DMS153 (cell line): Measurements from ENCODE around the gene JARID2.
A peak's percentile ranks its signal among the peaks of the same experiment; 100 is the strongest.

Experiments
- DNase-seq: peaks from one replicate; lab custom pipeline; 2025; lab: John Stamatoyannopoulos, UW

Gene JARID2

DNA sequence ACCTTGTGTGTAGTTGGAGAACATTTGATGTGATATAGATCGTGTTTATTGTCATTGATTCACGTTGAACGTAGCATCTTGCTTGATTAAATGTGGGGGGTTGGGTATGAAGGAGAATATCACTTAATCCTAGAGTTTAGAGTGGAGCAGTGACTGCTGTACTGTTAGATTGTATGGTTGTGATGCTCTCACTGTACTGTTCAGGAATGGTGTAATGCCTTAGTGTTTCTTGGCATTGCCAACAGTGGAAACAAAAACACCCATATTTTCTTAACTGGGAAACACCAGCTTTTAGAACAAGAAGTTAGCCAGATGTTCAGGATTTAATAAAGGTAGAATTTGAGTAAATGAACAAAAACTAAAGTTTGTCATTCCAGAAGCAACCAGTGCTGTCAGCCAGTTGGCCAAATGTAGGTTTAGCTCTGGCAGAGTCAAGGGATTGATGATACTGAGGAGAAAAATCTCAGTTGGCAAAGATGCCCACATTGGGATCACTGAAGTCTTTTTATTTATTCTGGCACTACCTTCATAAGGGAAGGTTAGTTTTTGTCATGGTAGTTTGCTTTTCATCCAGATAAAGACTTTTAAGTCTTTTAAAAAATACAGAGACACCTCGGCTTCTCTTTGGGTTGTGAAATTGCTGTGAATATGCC lies 129.9 kb downstream of the JARID2 start:
- DNase-seq = no peak

DNA sequence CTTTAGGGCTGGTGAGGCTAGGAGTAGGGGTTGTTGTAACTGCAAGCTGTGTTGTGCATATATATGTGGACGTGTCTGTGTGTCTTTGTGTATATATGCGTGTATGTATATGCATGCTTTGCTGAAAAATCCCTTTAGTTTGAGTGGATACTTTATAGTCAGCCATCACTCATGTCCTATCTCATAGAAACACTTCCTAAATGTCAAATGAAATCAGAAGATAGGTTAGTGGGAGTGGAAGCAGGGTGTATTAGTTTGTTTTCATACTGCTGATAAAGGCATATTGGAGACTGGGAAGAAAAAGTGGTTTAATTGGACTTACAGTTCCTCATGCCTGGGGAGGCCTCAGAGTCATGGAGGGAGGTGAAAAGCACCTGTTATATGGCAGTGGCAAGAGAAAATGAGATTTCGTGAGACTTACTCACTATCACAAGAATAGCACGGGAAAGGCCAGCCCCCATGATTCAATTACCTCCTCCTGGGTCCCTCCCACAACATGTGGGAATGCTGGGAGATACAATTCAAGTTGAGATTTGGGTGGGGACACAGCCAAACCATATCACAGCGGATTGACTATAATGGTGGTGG lies 131.1 kb downstream of the JARID2 start:
- DNase-seq = no peak

DNA sequence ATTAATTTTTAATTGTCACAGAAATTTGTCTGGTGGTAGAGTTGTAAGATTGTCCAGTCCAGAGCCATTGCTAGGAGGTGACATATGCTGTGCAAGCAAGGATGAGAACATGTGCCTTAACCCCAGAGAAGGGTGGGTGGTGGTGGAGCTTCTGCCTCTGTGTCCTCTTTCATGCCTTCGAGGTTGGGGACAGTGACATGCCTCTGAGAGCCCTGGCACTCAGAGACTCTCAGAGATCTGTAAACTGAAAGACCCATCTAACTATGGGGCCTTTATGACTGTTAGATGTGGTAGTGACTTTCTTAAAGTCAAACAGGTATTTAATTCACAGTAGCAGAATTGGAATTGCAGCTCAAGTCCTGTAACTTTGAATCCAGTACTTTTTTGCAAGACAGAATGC lies 132.4 kb downstream of the JARID2 start:
- no peak for DNase-seq

DNA sequence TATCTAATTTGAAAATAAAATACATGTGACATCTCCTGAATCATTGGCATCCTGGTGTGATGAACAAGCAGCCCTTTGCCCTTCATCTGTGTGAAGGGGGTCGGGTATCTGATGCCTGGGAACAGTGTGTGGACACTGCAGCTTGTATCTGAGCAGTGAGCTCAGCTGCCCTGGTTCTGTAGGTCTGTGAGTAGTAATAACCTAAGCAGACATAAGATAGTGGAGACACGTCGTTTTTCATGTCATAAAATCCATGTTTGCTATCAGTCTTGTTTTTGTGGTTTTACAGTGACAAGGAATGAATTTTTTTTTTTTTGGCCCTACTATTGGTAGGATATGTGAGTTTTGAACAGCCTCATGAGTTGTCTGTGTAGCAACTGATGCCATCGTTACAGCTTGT lies 133.0 kb downstream of the JARID2 start:
- no peak for DNase-seq

DNA sequence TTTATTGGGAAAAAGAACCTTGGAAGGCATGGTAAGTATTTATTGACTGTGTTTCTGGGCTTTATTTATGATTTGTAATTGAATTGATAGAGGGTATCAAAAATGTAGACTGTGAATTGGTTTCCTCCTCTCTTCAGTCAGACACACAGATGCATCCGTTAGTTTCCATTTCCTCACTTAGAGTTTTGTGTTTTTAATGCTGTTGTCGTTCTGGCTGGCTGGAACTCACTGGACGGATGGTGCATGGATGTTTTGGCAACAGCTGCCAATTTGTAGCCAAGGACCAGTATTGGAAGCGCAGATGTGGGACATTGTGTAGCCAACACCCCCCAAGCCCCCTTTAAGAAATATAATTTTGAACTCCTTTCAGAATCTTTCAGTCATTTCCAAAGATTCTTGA lies 134.5 kb downstream of the JARID2 start:
- DNase-seq = no peak

DNA sequence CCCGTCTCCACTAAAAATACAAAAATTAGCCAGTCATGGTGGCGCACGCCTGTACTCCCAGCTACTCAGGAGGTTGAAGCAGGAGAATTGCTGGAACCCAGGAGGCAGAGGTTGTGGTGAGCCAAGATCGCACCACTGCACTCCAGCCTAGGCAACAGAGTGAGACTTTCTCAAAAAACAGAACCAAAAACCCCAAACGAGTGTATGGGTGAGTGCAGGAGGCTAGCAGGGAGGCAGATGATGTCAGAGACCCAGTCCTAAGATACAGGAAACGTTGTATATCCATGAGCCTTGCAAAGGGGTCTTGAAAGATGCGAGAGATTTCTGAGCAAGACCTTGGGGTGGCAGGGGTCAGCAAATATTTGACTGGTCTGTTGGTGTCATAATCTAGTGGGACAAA lies 136.2 kb downstream of the JARID2 start:
- no peak for DNase-seq

DNA sequence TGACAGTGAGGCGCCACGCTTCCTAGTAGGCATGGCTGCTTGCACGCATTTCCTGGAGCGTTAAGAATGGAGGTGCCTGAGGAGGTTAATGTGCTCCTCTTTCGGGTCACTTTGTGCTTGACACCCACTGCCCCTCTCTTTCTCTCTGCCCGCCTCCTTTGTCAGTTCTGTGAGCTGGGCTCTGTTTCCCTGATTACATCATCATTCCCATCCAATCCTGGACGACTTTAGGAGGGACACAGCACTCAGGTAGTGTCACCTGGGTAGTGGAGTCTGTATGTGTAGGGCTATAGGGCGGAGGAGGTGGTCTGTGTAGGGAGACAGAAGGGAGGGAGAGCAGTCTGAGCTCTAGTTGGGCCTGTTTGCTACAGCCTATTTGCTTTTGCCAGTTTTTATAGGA lies 136.8 kb downstream of the JARID2 start:
- no peak for DNase-seq

DNA sequence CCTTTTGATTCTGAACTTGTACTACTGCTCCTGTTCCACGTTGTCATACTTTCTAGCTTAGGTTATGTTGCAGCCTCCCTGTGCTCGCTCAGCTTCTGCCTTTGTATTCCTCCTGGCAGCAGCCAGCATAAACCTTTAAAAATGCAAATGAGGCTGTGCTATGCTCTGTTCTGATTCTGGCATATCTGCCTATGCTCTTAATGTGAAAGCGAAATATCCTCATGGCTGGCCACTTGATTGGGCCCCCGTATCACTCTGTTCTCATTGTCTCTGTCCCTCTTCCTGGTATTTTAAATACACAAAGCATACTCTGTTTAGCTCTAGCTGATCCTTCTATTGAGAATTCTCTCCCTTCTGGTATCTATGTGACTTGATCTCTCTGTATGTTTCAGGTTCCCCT lies 139.0 kb downstream of the JARID2 start:
- peak; percentile 54 for DNase-seq

DNA sequence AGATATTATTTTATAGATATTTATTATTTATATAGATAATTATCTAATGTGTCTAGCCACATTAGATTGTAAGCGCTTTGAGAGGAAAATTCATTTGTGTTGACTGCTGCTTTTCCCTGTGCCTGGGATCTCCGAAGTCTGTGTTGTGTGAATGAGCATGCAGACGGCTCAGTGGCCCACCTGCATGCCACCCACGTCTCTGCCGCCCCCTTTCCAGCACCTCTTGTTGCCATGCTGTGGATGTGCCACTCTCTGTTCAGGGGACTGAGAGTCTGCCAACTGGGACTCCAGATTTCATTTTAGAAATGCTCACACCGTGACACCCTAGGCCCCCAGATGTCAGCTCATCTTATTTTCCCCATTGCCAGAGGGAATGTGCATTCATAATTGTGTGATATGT lies 139.7 kb downstream of the JARID2 start:
- no peak for DNase-seq

DNA sequence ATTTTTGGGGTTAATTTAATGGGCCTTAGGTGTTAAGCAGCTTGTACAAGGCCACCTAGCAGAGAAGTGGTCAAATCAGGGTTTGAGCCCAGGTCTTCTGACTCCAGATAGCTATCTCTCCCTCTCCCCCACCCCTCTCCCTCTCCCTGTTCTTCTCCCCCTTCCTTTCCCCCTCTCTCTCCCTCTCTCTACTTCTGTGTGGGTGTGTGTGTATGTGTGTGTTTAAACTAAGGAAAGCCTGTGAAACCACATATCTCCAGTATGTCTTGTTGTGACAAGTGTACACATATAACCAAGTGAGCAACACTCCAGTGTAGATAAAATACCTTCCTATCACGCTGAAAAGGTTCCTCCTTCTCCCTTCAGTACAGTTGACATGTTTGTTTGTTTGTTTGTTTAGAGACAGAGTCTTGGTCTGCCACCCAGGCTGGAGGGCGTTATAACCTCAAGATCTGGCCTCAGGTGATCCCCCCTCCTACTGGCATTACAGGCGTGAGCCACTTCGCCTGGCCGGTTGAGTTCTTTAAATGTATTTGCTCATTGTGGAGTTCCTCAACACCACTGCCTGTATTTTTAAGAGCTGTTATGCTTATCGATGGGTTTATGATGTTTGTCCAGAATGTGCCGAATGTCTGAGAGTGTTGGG lies 140.4 kb downstream of the JARID2 start:
- DNase-seq = no peak

DNA sequence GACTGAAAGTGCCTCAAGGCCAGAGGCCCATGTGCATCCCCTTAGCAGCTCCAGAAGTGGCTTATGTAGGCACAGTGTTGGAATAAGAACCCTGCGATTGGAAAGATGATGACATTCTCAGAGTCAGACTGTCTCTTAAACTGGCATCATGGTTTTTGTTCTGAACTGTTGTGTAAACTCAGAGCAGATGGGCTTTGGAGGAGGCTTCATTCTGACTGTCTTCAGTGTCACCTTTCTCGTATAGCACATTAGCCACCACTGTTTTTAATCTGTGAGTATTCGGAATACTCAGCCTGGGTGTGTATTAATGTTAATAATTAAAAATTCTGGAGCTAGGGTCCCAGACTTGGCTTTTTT lies 140.9 kb downstream of the JARID2 start:
- no peak for DNase-seq

DNA sequence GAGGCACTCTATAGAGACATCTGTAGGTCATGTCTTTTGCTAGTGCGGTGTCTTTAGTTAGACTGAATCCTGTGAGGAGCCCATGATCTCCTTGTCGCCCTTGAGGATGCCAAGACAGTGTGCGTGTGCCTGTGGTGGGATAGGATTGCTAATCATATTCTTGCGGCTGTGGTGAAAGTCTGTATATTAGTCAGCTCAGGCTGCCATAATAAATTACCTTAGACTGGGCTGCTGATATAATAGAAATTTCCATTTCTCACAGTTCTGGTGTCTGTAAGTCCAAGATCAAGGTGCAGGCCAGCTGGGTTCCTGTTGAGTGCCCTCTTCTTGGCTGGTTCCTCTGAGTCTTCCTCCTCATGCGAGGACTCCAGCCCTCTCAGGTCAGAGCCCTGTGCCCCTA lies 141.2 kb downstream of the JARID2 start:
- no peak for DNase-seq

DNA sequence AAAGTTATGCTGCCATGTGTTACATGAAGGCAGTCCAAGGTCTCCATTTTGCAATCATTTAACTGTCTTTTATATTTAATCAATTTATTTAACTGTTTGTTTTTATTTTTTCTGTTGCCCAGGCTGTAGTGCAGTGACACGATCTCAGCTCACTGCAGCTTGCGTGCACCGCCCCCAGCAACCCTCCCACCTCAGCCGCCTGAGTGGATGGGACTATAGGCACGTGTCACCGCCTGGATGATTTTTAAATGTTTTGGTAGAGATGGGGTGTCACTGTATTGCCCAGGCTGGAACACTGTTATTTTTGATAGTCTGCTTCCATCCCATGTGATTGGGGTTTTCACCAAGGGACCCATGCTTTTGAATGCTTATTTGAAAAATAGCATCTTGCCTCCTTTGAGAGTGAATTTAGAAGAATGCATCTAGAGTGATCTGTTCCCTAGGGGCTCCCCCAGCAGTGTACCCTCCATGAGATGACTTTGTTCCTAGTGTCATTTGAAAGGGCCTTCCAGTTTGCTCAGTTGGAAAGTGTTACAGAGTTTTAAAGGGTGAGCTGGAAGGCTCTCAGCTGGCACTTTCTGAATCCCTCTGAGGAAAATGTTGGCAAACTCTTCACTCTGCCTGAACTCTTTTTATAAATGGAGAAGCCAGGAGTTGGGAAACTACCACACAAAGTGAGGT lies 143.4 kb downstream of the JARID2 start:
- no peak for DNase-seq

DNA sequence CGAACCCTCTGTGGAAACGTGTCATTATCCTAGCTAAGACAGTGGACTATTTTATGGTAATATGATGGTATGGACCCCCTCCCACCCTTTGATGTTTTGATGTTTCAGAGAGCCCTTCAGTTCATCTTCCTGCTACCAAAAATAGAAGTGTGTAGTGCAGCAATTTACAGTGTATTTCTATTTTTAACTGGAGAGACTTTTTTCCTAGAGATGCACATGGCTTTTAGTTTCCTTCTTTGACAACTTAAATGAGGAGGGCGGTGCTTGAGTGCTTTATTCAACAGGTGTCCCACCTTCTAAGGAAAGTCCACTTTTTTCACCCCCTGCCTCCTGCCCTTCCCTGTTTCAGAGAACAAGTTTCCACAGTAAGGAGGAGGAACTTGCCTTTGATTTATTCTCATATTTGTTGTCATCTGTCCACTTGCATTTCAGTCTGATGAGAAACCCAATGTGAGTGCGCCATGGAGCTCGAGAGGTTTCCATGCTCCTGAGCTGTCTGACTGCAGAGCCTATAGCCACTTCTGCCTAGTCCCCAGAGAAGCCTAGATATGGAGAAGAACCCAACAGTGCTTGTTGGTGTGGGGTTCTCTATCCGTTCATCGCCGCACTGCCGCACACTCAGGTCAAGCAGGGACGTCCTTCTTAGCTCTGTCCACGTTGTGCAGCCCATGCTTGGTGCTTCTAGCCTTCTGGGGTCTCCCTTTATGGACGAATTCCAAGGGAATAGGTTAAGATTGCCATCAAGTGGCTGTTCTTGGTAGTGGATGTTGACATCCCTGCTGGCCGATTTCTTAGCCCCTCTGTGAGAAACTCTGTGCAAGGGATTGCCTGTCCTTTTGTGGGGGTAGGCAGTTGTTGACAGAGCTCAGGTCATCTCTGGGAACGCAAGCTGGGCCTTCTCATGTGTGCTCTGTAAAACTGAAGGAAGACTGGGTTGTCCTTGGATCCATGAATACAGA lies 144.2 kb downstream of the JARID2 start:
- DNase-seq = no peak

DNA sequence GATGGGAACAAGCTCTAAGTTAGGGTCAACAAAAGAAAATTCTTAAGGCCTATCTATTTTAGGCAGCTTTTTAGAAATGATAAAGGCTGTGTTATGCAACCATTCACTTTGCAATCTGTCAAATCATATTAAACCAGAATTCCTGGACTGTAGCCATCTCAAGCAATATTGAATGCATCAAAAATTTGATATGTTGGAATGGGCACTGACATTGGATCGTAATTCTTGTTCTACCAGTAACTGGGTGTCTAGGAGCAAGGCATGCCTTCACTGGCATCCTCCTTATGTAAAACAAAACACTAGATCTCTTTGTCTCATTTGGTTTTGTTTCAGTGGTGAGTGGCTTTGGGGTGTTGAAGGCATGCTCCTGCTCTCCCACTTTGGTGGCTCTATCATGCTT lies 145.6 kb downstream of the JARID2 start:
- no peak for DNase-seq

DNA sequence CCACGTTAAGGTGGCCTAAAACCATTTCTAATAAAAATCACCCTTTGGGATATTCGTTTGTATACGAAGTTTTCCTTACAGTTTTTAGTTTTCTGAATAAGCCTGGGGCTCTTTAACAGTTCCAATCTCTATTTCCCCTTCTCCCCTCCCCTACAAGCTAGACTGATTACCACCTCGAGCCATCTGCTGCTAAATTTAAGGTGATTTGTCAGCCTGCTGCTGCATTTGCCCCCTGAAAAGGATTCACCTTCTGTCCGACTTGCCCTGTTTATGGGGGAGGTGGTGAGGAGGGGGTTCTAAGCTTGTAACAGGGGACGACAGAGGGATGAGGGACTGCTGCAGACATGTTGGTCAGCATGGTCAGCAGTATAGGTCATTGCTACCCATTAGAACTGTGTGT lies 146.3 kb downstream of the JARID2 start:
- DNase-seq = no peak

DNA sequence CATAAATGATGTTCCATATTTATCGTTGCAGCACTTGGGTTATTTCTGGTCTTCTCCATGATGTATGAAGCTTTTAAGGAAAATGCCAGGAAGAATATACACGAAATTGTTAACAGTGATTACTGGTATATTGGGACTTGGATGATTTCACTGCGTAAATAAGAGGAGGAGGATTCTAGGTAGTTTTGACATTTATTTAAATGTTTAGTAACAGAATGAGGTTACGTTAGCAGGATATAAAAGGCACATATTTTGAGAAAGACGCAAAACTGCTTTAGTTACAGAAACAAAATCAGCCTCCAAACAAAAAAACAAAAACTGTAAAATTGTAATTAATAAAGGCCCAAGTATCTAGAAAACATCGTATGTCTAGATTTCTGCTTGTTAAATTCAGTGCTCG lies 147.7 kb downstream of the JARID2 start:
- no peak for DNase-seq

DNA sequence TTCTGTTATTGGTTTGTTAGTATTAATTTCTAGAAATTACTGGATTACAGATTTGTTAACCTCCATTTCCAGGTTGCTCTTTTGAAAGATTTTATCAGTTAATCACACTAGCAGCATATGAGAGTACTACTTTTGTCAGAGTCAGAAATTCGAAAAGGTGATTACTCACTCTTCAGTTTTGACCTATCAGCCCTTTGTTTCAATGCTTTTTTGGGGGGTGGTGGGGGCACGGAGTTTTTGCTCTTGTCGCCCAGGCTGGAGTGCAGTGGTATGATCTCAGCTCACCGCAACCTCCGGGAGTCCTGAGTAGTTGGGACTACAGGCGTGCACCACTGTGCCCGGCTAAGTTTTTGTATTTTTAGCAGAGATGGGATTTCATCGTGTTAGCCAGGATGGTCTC lies 149.2 kb downstream of the JARID2 start:
- DNase-seq = no peak

DNA sequence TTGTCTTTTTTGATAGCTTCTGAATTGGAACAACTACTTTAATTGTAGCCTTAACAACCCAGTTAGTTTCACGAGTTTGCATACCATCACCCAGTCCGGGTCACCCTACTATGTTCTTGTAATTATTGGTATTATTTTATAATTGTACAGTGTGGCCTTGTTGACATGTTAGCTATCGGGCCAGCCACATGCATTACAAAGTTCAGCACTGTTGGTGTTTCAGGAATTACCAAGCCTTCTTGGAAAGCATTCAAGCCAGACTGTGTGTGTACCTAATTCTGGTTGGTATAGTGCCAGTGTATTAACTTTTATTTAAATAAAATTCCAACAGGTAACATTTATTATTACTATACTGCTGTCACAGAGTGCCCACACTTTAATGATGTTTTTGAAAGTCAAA lies 150.9 kb downstream of the JARID2 start:
- no peak for DNase-seq

DNA sequence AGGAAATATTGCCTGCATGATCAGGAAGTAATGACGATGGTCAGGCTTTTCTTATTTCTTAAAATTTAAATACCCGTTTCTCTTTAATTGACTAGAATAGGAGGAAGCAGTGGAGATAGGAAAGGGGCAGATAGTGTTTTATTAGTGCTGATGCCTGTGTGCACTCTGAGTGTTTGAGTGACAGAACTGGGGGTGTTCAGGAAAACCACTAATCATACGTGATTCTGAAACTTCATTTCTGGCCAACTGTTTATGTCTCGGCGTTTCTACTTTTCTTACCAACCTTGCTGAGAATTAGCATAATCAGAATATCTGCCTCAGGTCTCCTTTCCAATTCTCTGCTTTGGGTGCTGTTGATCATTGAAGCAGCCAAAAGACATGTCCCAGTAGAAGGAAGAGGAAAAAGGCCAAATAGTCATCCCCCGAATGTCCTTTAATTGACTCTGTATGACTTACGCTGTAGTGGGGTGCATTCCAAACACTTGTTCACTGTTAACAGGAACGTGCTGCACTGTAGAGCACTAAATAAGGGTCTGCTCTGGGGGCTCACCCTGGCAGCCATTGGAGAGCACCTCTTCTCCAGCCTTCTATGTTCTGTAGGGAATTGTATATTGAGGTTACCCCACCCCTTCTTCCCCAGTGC lies 152.9 kb downstream of the JARID2 start:
- DNase-seq = no peak

DNA sequence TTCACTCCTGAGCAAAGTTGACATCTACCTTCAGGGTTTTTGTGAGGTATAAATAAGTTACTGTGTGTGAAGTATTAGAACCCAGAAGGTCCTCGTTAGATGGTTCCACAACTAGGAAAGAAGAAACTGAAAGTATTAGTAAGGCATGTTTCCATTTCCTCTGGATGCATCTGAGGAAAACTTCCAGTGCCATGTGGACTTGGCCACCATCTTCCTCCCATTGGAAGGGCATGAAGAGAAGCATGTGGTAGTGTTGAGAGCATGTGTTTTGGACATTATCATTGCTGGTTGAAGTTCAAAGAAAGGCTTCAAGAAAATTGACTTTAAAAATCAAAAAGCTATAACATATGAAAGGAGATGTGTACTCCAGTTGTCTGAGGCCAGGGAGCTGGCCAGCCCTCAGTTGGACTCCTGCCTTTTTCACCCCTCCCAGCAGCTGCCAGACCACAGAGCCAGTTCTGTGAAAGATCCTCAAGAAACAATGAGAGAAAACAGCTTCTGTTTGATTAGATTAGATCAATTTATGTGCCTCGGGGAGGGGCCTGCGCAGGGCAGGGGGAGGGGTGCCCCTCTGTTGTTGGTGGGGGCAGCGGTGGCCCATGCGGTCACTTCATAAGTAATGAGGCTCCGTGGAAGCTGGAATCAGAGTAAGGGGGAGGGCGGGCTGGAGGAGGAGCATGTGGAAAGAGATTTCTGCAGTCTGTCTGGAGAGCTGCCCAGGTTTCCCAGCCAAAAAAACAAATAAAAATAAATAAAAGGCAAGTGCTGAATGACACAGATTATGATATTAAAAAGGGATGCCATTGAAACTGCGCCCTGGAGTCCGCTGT lies 154.0 kb downstream of the JARID2 start:
- peak; percentile 61 for DNase-seq
